Activated CD8-positive, alpha-beta T cell treated with anti-CD3 and anti-CD28 coated beads for 36 hours (primary cell): Measurements from ENCODE around the gene GRIN1. TPM values are rescaled to one million over a fixed set of nuclear protein-coding genes. Genes with fewer than 3 reads are reported as not detected.

ENCODE experiments used
- ATAC-seq: fragments of 200-7000 bp; cut with Tn5 transposase; one replicate; pipeline ENCODE4 v1.10.0; 2021; ENCODE audit warnings: mild to moderate bottlenecking, moderate library complexity
- CTCF ChIA-PET: fragments of 350-600 bp; sonication (Branson Sonifier 250); formaldehyde crosslinking; loops from one replicate; lab custom pipeline; 2021; ENCODE audit warnings: antibody characterized with exemption; lab: Charles Lee
- POLR2A ChIA-PET: fragments of 350-600 bp; sonication (Branson Sonifier 250); formaldehyde crosslinking; loops from one replicate; lab custom pipeline; 2021; ENCODE audit warnings: antibody characterized with exemption; lab: Charles Lee
- DNase-seq: peaks from one replicate; pipeline ENCODE4 v3.0.0-alpha.2; 2020
- H3K27ac Mint-ChIP-seq: one replicate; pipeline ENCODE4 v1.8.0; 2021; ENCODE audit warnings: mild to moderate bottlenecking, mixed read lengths
- H3K27me3 Mint-ChIP-seq: one replicate; pipeline ENCODE4 v1.8.0; 2021; ENCODE audit warnings: mixed read lengths
- H3K36me3 Mint-ChIP-seq: one replicate; pipeline ENCODE4 v1.8.0; 2021; ENCODE audit warnings: low read depth, mixed read lengths
- H3K4me1 Mint-ChIP-seq: one replicate; pipeline ENCODE4 v1.8.0; 2021; ENCODE audit warnings: low read depth, mixed read lengths
- H3K4me3 Mint-ChIP-seq: one replicate; pipeline ENCODE4 v1.8.0; 2021; ENCODE audit warnings: mild to moderate bottlenecking, moderate library complexity, mixed read lengths
- H3K9me3 Mint-ChIP-seq: one replicate; pipeline ENCODE4 v1.8.0; 2021; ENCODE audit warnings: mixed read lengths
- CTCF ChIP-seq: fragments of 200-600 bp; IDR thresholded peaks from one replicate; pipeline ENCODE4 v1.8.0; 2022; ENCODE audit warnings: antibody characterized with exemption, mild to moderate bottlenecking
- intact Hi-C: fragments of 100-400 bp; cut with micrococcal nuclease; formaldehyde crosslinking; loops from one replicate; pipeline ENCODE4 v1.10.0; 2022
- total RNA-seq, 2 experiments: library from RNA; stranded (reverse); gene quantifications; one replicate each; pipeline ENCODE4 v1.2.3, GENCODE V29; 2021

Gene GRIN1
- total RNA-seq, 2 experiments from 2014 or later: not detected

DNA sequence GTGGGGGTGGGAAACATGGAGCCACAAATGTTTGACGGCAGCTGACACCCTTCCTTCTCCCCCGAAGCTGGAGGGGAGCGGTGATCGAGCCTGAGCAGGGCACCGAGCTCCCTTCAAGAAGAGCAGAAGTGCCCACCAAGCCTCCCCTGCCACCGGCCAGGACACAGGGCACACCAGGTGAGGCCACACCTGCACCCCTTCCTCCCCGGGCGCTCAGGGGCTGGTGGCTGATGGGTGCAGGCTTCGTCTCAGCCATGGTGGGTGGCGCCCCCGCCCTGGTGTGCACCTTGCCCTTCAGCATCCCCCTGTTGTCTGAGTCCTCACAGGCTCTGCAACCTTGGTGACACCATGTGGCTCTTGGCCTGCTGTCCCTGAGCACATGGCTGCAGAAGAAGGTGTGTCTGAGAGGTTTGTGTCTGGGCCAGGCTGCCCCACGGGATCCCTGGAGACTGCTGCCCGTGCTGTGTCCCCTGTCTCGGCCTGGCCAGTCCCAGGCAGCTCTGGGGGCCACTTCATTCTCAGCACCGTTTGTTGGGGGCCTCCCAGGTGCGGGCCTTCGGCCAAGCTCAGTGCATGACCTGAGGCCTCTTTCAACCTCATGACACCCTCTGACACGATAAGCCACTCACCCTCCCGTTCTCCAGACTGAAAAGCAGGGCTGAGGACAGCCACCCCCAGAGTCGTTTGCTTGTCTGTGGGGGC is 41.0 kb upstream of the GRIN1 start:
- intact Hi-C loops: no loop called here
- Mint-ChIP-seq H3K4me3 (no peak overlapping the region), H3K27me3 (no peaks in the 10 kb centered on the region), H3K27ac (no peak overlapping the region), H3K36me3 (peaks cover 21% of the 10 kb centered on the region), H3K4me1 (peaks cover 23% of the 10 kb centered on the region), H3K9me3 (no peaks in the 10 kb centered on the region)
- no peak for TF ChIP-seq CTCF
- no peak for DNase-seq
- CTCF ChIA-PET: interaction anchor here (0.9 kb wide), 1 partner anchor 11 kb away, joined by 3 read pairs; the partner anchor contains the start of gene MAN1B1
- ATAC-seq: no peak
- POLR2A ChIA-PET: interaction anchor here (0.8 to 1.0 kb wide), 2 partner anchors 10 to 125 kb away, joined by 3 read pairs; no protein-coding TSS in a partner anchor

GRCh38 chr9:137099231-137099630 is 39.7 kb upstream of the GRIN1 start:
- peaks cover 19% of the 10 kb centered on the region for H3K36me3 Mint-ChIP-seq
- intact Hi-C loops: no loop called here

DNA sequence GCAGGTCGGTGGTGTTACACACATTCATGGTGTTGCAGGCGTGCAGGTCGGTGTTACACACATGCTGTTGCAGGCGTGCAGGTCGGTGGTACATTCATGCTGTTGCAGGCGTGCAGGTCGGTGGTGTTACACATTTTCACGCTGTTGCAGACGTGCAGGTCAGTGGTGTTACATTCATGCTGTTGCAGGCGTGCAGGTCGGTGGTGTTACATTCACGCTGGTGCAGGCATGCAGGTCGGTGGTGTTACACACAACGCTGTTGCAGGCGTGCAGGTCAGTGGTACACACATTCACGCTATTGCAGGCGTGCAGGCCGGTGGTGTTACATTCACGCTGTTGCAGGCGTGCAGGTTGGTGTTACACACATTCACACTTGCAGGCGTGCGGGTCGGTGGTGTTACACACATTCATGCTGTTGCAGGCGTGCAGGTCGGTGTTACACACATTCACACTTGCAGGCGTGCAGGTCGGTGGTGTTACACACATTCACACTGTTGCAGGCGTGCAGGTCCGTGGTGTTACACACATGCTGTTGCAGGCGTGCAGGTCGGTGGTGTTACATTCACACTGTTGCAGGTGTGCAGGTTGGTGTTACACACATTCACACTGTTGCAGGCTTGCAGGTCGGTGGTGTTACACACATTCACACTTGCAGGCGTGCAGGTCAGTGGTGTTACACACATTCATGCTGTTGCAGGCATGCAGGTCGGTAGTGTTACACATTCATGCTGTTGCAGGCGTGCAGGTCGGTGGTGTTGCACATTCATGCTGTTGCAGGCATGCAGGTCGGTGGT is 35.6 kb upstream of the GRIN1 start:
- intact Hi-C loops: no loop called here
- no peak for ATAC-seq
- Mint-ChIP-seq H3K36me3 (peaks cover 10% of the 10 kb centered on the region), H3K9me3 (no peaks in the 10 kb centered on the region), H3K27ac (no peak overlapping the region), H3K4me1 (no peaks in the 10 kb centered on the region), H3K4me3 (no peak overlapping the region), H3K27me3 (no peaks in the 10 kb centered on the region)
- DNase-seq: no peak
- TF ChIP-seq CTCF: no peak
- POLR2A ChIA-PET: no interaction called here
- CTCF ChIA-PET: no interaction called here

More at GRCh38 chr9:137099231-137099630, 39.7 kb upstream of the GRIN1 start:
- ATAC-seq: no peak
- H3K27ac Mint-ChIP-seq: no peak overlapping the region
- H3K4me3 Mint-ChIP-seq: no peak overlapping the region
- ChIA-PET CTCF (interaction anchor here (0.6 kb wide), 1 partner anchor 311 kb away, joined by 3 read pairs; no protein-coding TSS in a partner anchor), POLR2A (interaction anchor here (0.7 kb wide), 1 partner anchor 8 kb away, joined by 3 read pairs; no protein-coding TSS in a partner anchor)
- no peaks in the 10 kb centered on the region for H3K27me3 Mint-ChIP-seq
- no peaks in the 10 kb centered on the region for H3K9me3 Mint-ChIP-seq
- no peak for TF ChIP-seq CTCF
- peaks cover 21% of the 10 kb centered on the region for H3K4me1 Mint-ChIP-seq
- no peak for DNase-seq

DNA sequence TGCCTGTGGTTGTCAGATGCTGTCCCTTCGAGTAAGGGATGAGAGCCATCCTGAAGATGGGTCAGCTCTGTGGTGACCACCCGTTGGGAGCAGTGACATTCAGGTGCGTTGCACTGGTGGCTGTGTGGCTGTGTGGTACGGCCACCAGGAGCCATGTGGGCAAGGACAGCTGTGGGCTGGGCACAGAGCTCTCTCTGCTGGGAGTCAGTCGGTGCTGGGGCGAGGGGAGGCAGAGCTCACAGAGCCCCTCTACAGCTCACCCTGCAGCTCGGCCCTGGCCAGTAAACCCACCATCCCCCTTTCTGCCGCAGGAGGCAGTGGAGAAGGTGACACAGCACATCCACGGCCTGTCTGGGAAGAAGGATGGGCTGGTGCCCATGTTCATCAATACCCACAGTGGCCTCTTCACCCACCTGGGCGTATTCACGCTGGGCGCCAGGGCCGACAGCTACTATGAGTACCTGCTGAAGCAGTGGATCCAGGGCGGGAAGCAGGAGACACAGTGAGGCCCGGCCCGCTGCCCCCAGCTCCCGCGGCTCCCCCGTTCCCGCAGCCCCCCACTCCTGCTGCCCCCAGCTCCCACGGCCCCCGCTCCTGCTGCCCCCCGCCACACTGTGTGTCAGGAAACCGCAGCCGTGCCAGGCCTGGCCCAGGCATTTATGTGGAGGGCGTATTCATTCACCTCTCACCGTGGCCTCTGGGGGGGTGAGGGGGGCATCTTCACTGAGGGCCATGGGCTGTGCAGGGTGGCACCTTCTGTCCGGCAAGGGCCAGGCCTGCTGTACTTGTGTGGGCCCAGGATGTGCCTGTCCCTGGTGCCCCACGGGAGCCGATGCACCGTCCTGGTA is 32.9 kb upstream of the GRIN1 start:
- POLR2A ChIA-PET: interaction anchor here (1.3 to 1.4 kb wide), 2 partner anchors 10 to 24 kb away, joined by 5 to 6 read pairs; no protein-coding TSS in a partner anchor
- H3K36me3 Mint-ChIP-seq: peaks cover 10% of the 10 kb centered on the region
- no peak for TF ChIP-seq CTCF
- intact Hi-C loops: no loop called here
- H3K4me3 Mint-ChIP-seq: no peak overlapping the region
- ATAC-seq (no peak), DNase-seq (no peak)
- no peaks in the 10 kb centered on the region for H3K4me1 Mint-ChIP-seq
- no peaks in the 10 kb centered on the region for H3K27me3 Mint-ChIP-seq
- H3K27ac Mint-ChIP-seq: no peak overlapping the region
- no peaks in the 10 kb centered on the region for H3K9me3 Mint-ChIP-seq
- CTCF ChIA-PET: interaction anchor here (1.3 kb wide), 1 partner anchor 108 kb away, joined by 3 read pairs; no protein-coding TSS in a partner anchor
